ENCODE results near the gene TMEM181.

The TMEM181 gene

GRCh38 chr6:158635427-158636073 lies 75.7 kb downstream of the TMEM181 start:
- FAIRE-seq (no peak), DNase-seq (ENCODE audit: insufficient read length, low spot score) (no peak)
- TF ChIP-seq CTCF (IDR thresholded peaks at IDR 0.05; ENCODE audit: insufficient read depth, missing control alignments): no peak

DNA sequence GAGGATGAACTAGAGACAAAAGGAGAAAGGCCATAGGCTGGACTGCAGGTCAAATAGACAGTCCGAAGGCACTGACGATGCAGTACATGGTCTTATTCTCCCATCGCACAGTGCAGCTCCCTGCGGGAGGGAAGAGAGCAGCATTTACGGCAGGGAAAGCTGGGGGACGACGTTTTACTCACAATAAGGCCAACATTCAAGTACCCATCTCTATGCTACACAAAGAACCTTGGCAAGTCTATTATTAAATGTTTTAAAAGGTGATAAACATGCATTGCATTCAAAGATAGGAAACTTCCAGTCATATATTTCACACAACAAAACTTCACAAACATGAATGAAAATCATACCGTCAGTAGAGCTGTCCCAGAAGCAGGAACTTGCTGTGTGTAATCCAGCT lies 76.9 kb downstream of the TMEM181 start:
- no peak for FAIRE-seq

GRCh38 chr6:158638324-158638854 lies 78.5 kb downstream of the TMEM181 start:
- no peak for TF ChIP-seq CTCF (IDR thresholded peaks at IDR 0.05; ENCODE audit: insufficient read depth, missing control alignments)
- no peak for DNase-seq (ENCODE audit: insufficient read length, low spot score)
- no peak for FAIRE-seq

More for the DNA sequence above, 76.9 kb downstream of the TMEM181 start:
- no peak for DNase-seq (ENCODE audit: insufficient read length, low spot score)
- no peak for TF ChIP-seq CTCF (IDR thresholded peaks at IDR 0.05; ENCODE audit: insufficient read depth, missing control alignments)

GRCh38 chr6:158639056-158639455 lies 79.2 kb downstream of the TMEM181 start:
- DNase-seq (ENCODE audit: insufficient read length, low spot score) (no peak), FAIRE-seq (no peak)
- no peak for TF ChIP-seq CTCF (IDR thresholded peaks at IDR 0.05; ENCODE audit: insufficient read depth, missing control alignments)

- TF ChIP-seq CTCF (IDR thresholded peaks at IDR 0.05; ENCODE audit: insufficient read depth, missing control alignments): no peak
- DNase-seq (ENCODE audit: insufficient read length, low spot score): no peak
- no peak for FAIRE-seq
Measured at GRCh38 chr6:158640519-158640918, 80.6 kb downstream of the TMEM181 start.

- DNase-seq (ENCODE audit: insufficient read length, low spot score) (no peak), FAIRE-seq (no peak)
- TF ChIP-seq CTCF (IDR thresholded peaks at IDR 0.05; ENCODE audit: insufficient read depth, missing control alignments): no peak
Measured at GRCh38 chr6:158642097-158642601, 82.3 kb downstream of the TMEM181 start.

- TF ChIP-seq CTCF (IDR thresholded peaks at IDR 0.05; ENCODE audit: insufficient read depth, missing control alignments): no peak
- DNase-seq (ENCODE audit: insufficient read length, low spot score) (no peak), FAIRE-seq (no peak)
Measured at GRCh38 chr6:158643836-158644230, 83.9 kb downstream of the TMEM181 start.

Data from D721Med (cell line).